NCI-H82 treated with DMSO at 0.1 percent for 48 hours (cell line): ENCODE results near the gene UBASH3A.

Source experiments
- DNase-seq: peaks from one replicate; lab custom pipeline; 2025; ENCODE audit not compliant: unreplicated experiment; lab: John Stamatoyannopoulos, UW

UBASH3A gene

DNA sequence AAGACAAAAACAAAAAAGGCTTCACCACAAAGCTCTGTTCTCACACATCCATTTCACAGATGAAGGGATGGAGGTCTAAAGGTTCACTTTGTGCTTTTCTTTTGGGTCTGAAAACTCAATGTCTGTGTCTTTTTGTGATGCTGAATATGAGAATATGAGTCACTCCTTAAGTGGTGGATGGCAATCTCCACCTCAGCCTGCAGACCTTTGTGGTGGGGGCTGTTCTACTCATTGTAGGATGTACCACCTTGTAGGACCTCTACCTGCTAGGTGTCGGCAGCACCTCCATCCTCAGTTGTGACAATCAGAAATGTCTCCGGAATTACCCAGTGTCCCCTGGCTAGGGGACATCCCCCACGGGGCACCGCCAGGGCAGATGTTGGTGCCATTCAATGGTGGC, 42.8 kb downstream of the UBASH3A start:
- DNase-seq = no peak

- no peak for DNase-seq
These were observed 43.5 kb downstream of the UBASH3A start for GRCh38 chr21:42447182-42447581.

GRCh38 chr21:42447732-42448131, 44.0 kb downstream of the UBASH3A start:
- DNase-seq = no peak

- no peak for DNase-seq
These were observed 45.0 kb downstream of the UBASH3A start for GRCh38 chr21:42448686-42449085.

- DNase-seq = no peak
These were observed 48.2 kb downstream of the UBASH3A start for GRCh38 chr21:42451941-42452340.

DNA sequence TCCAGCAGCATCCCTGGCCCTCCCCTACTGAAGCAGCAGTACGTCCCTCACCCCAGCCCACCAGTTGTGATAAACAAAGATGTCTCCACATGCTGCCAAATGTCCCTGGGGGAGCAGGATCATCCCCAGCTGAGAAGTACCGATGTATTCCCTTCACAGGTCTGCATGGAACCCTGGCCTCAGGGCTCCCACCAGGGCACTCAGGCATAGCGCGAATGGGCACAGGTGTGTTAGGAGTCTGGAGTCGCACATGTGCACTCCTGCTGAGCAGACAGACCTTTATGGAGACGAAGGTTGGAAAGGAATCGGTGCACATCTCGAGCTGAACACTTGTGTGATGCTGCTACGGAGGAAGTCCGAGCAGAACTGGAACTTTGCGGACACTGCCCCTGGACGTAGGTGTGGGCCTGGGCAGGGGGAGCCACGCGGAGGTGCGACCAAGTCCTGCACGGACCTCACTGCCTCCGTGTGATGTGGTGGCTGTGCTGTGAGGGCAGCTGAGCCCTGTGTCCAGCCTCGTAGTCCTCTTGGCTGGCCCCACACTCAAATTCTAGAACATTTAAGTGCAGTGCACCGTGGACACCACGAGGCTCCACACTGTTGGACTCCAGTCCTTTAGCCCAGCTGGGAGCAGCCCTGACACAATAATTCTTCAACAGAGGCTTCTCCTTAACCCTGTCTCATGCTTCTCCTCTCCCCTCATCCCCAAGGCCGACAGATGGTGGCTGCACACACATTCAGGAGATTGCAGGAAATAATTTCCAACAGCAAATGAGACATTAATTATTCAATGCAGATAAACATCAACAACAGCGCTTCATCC, 48.9 kb downstream of the UBASH3A start:
- no peak for DNase-seq

GRCh38 chr21:42453224-42453985, 49.7 kb downstream of the UBASH3A start:
- no peak for DNase-seq

- DNase-seq = no peak
These were observed 50.4 kb downstream of the UBASH3A start for GRCh38 chr21:42453986-42454570.

- no peak for DNase-seq
These were observed 51.1 kb downstream of the UBASH3A start for GRCh38 chr21:42454786-42455185.

- peak; percentile 40 for DNase-seq
These were observed 51.5 kb downstream of the UBASH3A start for GRCh38 chr21:42455196-42455595.

DNA sequence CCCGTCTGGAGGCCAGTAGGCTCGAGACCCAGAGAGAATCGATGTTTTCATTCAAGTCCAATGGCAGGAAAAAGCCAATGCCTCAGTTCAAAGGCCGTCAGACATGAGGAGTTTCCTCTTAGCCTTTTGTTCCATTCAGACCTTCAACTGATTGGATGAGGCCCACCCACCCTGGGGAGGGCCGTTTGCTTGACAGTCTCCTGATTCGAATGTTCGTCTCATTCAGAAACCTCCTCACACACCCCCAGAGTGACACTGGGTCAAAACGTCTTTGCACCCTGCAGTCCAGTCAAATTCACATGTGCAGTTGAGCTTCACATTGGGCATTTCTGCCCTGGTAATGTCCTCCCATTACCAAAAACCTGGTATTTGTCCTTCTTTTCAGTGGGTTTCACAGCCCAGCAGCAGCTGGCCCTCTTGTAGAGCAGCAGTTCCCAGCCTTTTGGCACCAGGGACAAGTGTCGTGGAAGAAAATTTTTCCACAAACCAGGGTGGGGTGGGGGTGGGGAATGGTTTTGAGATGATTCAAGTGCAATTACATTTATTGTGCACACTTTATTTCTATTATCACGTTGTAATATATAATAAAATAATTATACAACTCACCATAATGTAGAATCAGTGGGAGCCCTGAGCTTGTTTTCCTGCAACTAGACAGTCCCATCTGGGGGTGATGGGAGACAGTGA, 52.2 kb downstream of the UBASH3A start:
- DNase-seq = no peak

DNA sequence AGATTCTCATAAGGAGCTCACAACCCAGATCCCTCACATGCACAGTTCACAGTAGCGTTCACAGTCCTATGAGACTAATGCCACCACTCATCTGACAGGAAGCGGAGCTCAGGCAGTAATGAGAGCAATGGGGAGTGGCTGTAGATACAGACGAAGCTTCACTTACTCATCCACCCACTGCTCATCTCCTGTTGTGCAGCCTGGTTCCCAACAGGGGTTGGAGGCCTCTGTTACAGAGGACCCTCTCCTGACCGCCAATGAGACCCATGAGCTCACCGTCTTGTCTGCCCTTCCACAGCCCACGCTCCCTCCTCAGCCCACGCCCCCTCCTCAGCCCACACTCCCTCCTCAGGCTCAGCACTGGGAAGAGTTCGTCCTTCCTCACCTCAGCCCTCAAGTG, 52.8 kb downstream of the UBASH3A start:
- DNase-seq = no peak

DNA sequence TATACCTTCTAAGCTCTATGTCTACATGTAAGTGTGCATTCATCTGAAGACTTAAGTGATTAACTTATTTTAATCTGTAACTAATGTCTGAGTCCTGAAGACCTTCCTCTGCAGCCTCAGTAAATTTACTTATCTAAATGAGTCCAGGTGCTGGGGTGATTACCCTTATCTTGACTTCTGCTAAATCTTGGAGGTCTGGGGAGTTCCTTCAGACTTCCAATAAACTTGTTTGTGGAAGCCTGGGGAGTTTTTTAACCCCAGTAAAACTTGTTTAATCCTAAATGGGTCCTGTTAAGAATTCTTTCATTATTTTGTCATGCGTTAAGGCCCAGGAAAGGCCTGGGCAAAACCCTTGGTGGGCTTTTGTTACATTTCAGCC, 55.4 kb downstream of the UBASH3A start:
- peak; percentile 83 for DNase-seq

DNA sequence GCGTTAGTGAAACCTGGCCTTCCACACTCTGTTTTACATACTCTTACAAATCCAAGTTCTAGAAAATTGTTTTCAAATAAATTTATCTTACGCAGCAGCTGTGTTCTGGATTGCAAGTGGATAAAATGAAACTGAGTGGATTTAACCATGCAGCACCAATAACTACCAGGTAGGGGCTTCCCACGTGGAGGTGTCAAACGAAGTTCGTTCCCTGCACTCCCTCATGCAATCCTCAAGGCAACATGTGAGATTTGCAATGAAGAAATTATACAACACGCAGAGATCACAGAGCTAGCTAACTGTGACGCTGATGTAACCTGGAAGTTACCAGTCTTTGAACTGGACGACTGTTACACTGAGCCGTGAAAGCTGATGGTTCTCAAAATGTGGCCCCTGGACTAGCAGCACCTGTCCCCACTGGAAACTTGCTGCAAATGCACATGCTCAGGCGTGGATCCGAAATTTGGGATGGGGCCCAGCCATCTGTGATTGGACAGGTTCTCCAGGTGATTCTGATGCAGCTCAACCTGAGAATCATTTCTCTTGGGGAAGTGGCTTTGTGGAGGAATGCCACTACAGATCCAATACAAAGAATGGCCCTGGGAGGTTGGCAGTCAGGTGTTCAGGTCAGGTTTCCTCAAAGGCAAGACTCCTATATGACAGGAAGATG, 56.0 kb downstream of the UBASH3A start:
- DNase-seq = no peak

DNA sequence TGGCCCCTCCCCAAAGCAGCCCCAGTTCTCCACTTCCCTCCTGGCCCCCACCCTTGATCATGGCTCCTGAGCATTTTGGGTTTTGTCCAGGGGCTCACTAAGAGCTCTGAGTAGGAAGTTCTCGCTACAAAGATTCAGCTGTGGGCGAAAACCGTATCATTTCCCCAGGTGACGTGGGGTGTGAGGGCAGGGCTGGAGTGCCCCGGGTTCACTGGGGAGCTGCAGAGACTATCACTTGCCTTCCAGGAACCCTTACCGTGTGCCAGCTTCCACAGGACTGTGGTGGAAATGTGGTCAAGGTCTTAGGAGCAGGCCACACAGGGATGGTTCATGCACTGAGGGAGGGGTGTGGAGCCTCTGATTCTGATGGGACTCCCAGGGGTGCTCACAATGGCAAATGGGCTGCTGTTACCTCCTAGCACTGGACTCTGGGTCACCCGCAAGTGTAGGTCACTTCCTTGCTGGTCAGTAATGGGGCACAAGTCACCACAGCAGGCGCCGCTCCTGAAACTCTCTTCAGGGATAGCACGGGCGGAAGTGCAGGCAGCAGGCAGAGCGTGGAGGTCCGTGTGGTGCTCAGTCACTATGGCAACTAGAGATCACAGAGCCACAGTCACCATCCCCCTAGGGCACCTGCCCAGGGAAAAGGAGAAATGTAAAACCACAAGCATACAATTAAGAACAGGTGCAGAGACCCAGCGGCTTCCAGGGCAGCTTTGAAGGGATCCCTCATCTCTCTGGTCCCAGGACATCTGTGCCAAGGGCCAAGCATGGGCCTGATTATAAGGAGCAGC, 56.9 kb downstream of the UBASH3A start:
- no peak for DNase-seq

- no peak for DNase-seq
These were observed 57.5 kb downstream of the UBASH3A start for GRCh38 chr21:42461185-42461520.

DNA sequence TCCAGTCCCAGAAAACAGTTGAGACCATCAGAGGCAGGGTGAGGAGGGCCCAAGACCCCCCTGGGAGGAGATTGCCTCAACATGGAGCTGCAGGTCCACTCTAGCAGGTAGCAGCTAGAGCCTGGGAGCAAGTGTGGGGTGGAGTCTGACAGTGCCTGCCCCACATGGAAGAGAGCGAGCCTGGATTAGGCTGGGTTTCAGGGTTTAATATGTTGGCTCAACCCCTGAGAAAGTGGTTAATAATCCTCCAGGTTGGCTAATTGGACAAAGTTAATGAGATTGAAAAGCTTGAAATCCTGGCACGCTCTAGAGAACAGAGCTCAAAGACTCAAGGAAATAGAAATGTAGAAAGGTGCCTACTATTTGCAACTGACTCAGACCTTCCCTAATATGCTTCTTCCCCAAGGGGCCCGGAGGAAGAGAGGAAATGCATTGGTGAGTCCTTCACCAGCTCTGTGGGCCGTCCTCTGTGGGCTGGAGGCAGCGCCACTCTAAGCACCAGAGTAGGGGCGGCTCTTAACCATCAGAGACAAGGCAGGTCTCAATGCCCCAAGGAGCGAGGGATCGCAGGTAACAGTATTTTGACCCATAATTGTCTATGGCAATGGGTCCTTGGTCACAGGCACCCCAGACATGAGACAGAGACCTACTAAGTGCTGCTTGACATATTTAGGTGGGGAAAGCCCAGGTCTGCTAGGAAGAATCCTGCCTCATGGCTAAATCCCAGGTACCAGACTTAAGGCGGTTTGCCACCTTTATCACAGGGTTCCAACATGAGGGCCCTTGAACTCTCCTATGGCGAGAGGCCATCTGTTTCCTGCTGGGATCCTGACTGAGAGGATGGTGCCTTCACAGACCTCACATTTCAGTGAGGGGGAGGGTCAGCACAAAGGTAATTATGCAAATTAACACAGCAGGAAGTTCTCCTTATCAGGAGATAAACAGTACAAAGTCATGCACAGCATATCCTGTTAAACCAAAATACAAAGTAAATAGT, 58.5 kb downstream of the UBASH3A start:
- DNase-seq = peak; percentile 98

DNA sequence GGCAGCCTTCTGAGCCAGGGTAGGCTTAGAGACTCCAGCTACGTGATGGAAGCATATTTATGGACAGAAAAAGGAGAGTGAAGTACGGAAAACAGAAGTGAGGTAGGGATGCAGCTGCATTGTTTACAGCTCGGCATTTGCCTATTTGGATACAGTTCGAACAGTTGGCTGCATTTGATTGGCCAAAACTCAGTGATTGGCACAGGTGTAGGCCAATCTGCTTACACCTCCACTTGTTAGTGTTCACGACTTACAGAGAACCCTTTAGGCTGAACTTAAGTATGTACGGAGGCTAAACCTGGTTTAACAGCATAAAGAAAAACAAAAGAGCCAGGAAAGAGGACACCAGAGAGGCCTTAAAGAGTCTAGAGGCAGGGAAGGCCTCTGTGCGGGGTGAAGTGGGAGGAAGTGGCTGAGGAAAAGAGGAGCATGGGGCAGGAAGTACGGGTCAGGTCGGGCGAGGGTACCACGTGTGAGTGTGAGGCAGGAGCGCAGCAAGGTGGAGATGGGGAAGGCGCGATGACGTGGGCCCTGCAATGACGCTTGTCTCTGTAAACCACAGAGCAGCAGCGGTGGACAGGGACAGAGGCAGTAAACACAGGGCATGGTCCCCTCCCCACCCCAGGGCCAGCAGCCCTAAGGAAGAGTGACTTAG, 60.3 kb downstream of the UBASH3A start:
- DNase-seq = no peak
